Skeletal muscle tissue (tissue), 4 donors: ENCODE data around the gene MYORG. TPM values are rescaled to one million over a fixed set of nuclear protein-coding genes. Genes with fewer than 3 reads are reported as not detected.

ENCODE experiments used
- H3K27ac ChIP-seq: one replicate; pipeline ENCODE4 v1.7.0; 2013; ENCODE audit warnings: mild to moderate bottlenecking, low read depth, low read length, inconsistent platforms
- H3K27me3 ChIP-seq, 3 donors: one replicate each; pipeline ENCODE4 v1.7.0; 2013; ENCODE audit warnings: low read length in 3 of 3; ENCODE audit not compliant: control insufficient read depth in 3 of 3, insufficient read depth in 3 of 3
- H3K36me3 ChIP-seq, 3 donors: one replicate each; pipeline ENCODE4 v1.7.0; 2013; ENCODE audit warnings: low read length in 3 of 3; ENCODE audit not compliant: control insufficient read depth in 3 of 3, insufficient read depth in 3 of 3
- H3K4me1 ChIP-seq, 3 donors: one replicate each; pipeline ENCODE4 v1.7.0; 2013; ENCODE audit warnings: low read length in 3 of 3, mild to moderate bottlenecking in 3 of 3; ENCODE audit not compliant: control insufficient read depth in 3 of 3, insufficient read depth in 3 of 3
- H3K4me3 ChIP-seq, 3 donors: one replicate each; pipeline ENCODE4 v1.7.0; 2013; ENCODE audit warnings: low read length in 3 of 3
- H3K9ac ChIP-seq, 3 donors: one replicate each; pipeline ENCODE4 v1.7.0; 2013; ENCODE audit warnings: low read length in 3 of 3, mild to moderate bottlenecking in 3 of 3, moderate library complexity in 2 of 3, low read depth in 1 of 3
- H3K9me3 ChIP-seq, 3 donors: one replicate each; pipeline ENCODE4 v1.7.0; 2013; ENCODE audit warnings: low read length in 3 of 3; ENCODE audit not compliant: control insufficient read depth in 3 of 3
- total RNA-seq: library from RNA; depleted of rRNA; stranded (reverse); fragments of >200 nt; gene quantifications from one replicate; pipeline ENCODE4 v1.2.3, GENCODE V29; 2014
- donor health status: Osteomylitis.

The MYORG gene
- total RNA-seq, 1 donor from 2014 or later = 4.2 TPM

GRCh38 chr9:34378376-34379060 is 1.8 kb upstream of the MYORG start:
- Histone ChIP-seq H3K4me3 (no peak overlapping the region), H3K4me1 (peaks cover 52 to 59% (median 52%) of the 10 kb centered on the region in 3 donors), H3K27ac (no peak overlapping the region), H3K9me3 (no peaks in the 10 kb centered on the region), H3K27me3 (no peaks in the 10 kb centered on the region), H3K36me3 (no peaks in the 10 kb centered on the region), H3K9ac (peak overlapping the region in 1 of 3 donors; percentile 8)

- Histone ChIP-seq H3K4me1 (peaks cover 52 to 65% (median 62%) of the 10 kb centered on the region in 3 donors), H3K27me3 (no peaks in the 10 kb centered on the region), H3K9ac (peak overlapping the region; percentile 79 to 91 (median 81)), H3K4me3 (peak overlapping the region; percentile 80 to 88 (median 82)), H3K36me3 (peaks cover 0 to 2% (median 2%) of the 10 kb centered on the region in 3 donors), H3K27ac (peak overlapping the region; percentile 87), H3K9me3 (no peaks in the 10 kb centered on the region)
These were observed 677 bp upstream of the MYORG start for GRCh38 chr9:34377404-34377746.

GRCh38 chr9:34375901-34376595 is 650 bp downstream of the MYORG start:
- H3K9me3 ChIP-seq = no peaks in the 10 kb centered on the region
- peak overlapping the region; percentile 79 to 91 (median 81) for H3K9ac ChIP-seq
- H3K4me1 ChIP-seq = peaks cover 49 to 65% (median 64%) of the 10 kb centered on the region in 3 donors
- H3K4me3 ChIP-seq = peak overlapping the region; percentile 80 to 88 (median 82)
- peaks cover 9 to 16% (median 15%) of the 10 kb centered on the region in 3 donors for H3K36me3 ChIP-seq
- H3K27ac ChIP-seq = peak overlapping the region; percentile 87
- no peaks in the 10 kb centered on the region for H3K27me3 ChIP-seq

- peaks cover 49 to 67% (median 67%) of the 10 kb centered on the region in 3 donors for H3K4me1 ChIP-seq
These were observed 1.7 kb downstream of the MYORG start for GRCh38 chr9:34374905-34375552.

GRCh38 chr9:34374339-34374738 is 2.4 kb downstream of the MYORG start:
- H3K36me3 ChIP-seq = peaks cover 17 to 29% (median 18%) of the 10 kb centered on the region in 3 donors
- no peaks in the 10 kb centered on the region for H3K9me3 ChIP-seq
- H3K9ac ChIP-seq = peak overlapping the region in 1 of 3 donors; percentile 35
- H3K4me3 ChIP-seq = peak overlapping the region in 1 of 3 donors; percentile 24
- peaks cover 50 to 67% (median 67%) of the 10 kb centered on the region in 3 donors for H3K4me1 ChIP-seq
- peak overlapping the region; percentile 19 for H3K27ac ChIP-seq
- no peaks in the 10 kb centered on the region for H3K27me3 ChIP-seq

More at GRCh38 chr9:34374905-34375552, 1.7 kb downstream of the MYORG start:
- H3K4me3 ChIP-seq = peak overlapping the region; percentile 80 to 88 (median 82)
- H3K36me3 ChIP-seq = peaks cover 15 to 24% (median 17%) of the 10 kb centered on the region in 3 donors
- H3K9ac ChIP-seq = peak overlapping the region; percentile 70 to 91 (median 81)
- H3K27me3 ChIP-seq = no peaks in the 10 kb centered on the region
- peak overlapping the region; percentile 87 for H3K27ac ChIP-seq
- H3K9me3 ChIP-seq = no peaks in the 10 kb centered on the region

GRCh38 chr9:34373749-34374148 is 2.9 kb downstream of the MYORG start:
- peak overlapping the region in 1 of 3 donors; percentile 29 for H3K4me3 ChIP-seq
- H3K4me1 ChIP-seq = peaks cover 50 to 68% (median 67%) of the 10 kb centered on the region in 3 donors
- H3K27me3 ChIP-seq = no peaks in the 10 kb centered on the region

GRCh38 chr9:34372467-34373011 is 4.2 kb downstream of the MYORG start:
- no peaks in the 10 kb centered on the region for H3K9me3 ChIP-seq
- H3K27ac ChIP-seq = no peak overlapping the region
- peaks cover 17 to 32% (median 23%) of the 10 kb centered on the region in 3 donors for H3K36me3 ChIP-seq
- H3K27me3 ChIP-seq = no peaks in the 10 kb centered on the region
- no peak overlapping the region for H3K4me3 ChIP-seq
- H3K9ac ChIP-seq = peak overlapping the region in 1 of 3 donors; percentile 16
- H3K4me1 ChIP-seq = peaks cover 50 to 68% (median 67%) of the 10 kb centered on the region in 3 donors

More at GRCh38 chr9:34373749-34374148, 2.9 kb downstream of the MYORG start:
- H3K9me3 ChIP-seq = no peaks in the 10 kb centered on the region
- peak overlapping the region in 2 of 3 donors; percentile 6 to 35 for H3K9ac ChIP-seq
- H3K36me3 ChIP-seq = peaks cover 17 to 32% (median 18%) of the 10 kb centered on the region in 3 donors
- peak overlapping the region; percentile 19 for H3K27ac ChIP-seq

GRCh38 chr9:34371886-34372466 is 4.7 kb downstream of the MYORG start:
- H3K4me1 ChIP-seq = peaks cover 45 to 63% (median 63%) of the 10 kb centered on the region in 3 donors

More at GRCh38 chr9:34371886-34372466, 4.7 kb downstream of the MYORG start:
- Histone ChIP-seq H3K27me3 (no peaks in the 10 kb centered on the region), H3K36me3 (peaks cover 17 to 32% (median 23%) of the 10 kb centered on the region in 3 donors), H3K4me3 (no peak overlapping the region), H3K27ac (no peak overlapping the region), H3K9ac (no peak overlapping the region), H3K9me3 (no peaks in the 10 kb centered on the region)
